HCT116 (cell line): Measurements from ENCODE around the gene NOX3.

ENCODE experiments used
- POLR2A ChIP-seq: IDR thresholded peaks from 2 replicates; pipeline ENCODE4 v1.7.0; 2011; ENCODE audit warnings: borderline replicate concordance; ENCODE audit not compliant: insufficient read depth, insufficient read length; ENCODE audit errors: extremely low read depth
- RAD21 ChIP-seq: IDR thresholded peaks from 2 replicates; pipeline ENCODE4 v1.6.1; 2012; ENCODE audit warnings: low read depth, mild to moderate bottlenecking
- SP1 ChIP-seq: IDR thresholded peaks from 2 replicates; pipeline ENCODE4 v1.6.1; 2012; ENCODE audit warnings: low read depth
- TF ChIP-seq, protein P1 (sequence below): IDR thresholded peaks from 2 replicates; pipeline ENCODE4 v1.6.1; 2012
- TF ChIP-seq, protein P2 (sequence below), 3 experiments: fragments of 200-600 bp in 1 of 3; sonication (generic) in 1 of 3; IDR thresholded peaks in 2 of 3; conservative IDR thresholded peaks in 1 of 3; 2 replicates each; pipeline ENCODE4 v1.5.1; 2012 to 2017; ENCODE audit warnings: low read depth in 2 of 3, low read length in 2 of 3, antibody characterized with exemption in 1 of 3, borderline replicate concordance in 1 of 3, control low read depth in 1 of 3, mild to moderate bottlenecking in 1 of 3, mixed read lengths in 1 of 3, mixed run types in 1 of 3, moderate library complexity in 1 of 3; ENCODE audit not compliant: insufficient read depth in 1 of 3

DNA sequence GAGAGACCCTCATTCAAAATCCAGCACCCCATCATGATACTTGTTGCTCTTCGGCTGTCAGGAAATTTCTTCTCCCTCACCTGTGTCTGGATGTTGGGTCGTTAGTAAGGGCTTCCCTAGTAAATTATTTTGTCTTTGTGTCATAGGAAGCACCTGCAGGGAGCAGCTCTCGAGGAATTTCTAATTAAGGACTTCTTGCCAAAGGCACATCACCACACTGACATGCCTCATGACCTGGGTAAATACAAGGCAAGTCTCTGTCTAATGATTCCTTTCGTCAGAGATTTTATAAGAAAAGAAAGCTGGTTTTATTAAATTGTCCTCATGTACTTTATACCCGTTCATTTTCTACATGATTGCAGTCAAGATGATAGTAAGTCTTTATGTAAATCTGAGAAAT, at the start of gene NOX3:
- no peak for TF ChIP-seq POLR2A
- no peak for TF ChIP-seq SP1
- TF ChIP-seq, protein P1, sequence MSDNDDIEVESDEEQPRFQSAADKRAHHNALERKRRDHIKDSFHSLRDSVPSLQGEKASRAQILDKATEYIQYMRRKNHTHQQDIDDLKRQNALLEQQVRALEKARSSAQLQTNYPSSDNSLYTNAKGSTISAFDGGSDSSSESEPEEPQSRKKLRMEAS, result no peak
- TF ChIP-seq RAD21, result no peak
- TF ChIP-seq, protein P2, sequence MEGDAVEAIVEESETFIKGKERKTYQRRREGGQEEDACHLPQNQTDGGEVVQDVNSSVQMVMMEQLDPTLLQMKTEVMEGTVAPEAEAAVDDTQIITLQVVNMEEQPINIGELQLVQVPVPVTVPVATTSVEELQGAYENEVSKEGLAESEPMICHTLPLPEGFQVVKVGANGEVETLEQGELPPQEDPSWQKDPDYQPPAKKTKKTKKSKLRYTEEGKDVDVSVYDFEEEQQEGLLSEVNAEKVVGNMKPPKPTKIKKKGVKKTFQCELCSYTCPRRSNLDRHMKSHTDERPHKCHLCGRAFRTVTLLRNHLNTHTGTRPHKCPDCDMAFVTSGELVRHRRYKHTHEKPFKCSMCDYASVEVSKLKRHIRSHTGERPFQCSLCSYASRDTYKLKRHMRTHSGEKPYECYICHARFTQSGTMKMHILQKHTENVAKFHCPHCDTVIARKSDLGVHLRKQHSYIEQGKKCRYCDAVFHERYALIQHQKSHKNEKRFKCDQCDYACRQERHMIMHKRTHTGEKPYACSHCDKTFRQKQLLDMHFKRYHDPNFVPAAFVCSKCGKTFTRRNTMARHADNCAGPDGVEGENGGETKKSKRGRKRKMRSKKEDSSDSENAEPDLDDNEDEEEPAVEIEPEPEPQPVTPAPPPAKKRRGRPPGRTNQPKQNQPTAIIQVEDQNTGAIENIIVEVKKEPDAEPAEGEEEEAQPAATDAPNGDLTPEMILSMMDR (IDR thresholded peaks at IDR 0.05 in 2 of 3, conservative IDR thresholded peaks at IDR 0.05 in 1 of 3; ENCODE audit: borderline replicate concordance in 1 of 3, insufficient read depth in 1 of 3, low read depth in 2 of 3, low read length in 2 of 3), result no peak
